Activated CD8-positive, alpha-beta memory T cell treated with anti-CD3 and anti-CD28 coated beads, Interleukin-2, amount 50 U/mL, for 24 hours (primary cell): ENCODE measurements around the gene CNOT2.
A peak's percentile ranks its signal among the peaks of the same experiment; 100 is the strongest.
"Not testable (repeated sequence)": the region's sequence is repeated elsewhere in the genome, so short reads cannot be mapped to it uniquely, and the experiment has no call there.

Experiments used
- DNase-seq: peaks from one replicate; pipeline ENCODE4 v3.0.0-alpha.2; 2020; ENCODE audit errors: extremely low read depth

CNOT2 gene

GRCh38 chr12:70364695-70365397 lies 121.6 kb downstream of the CNOT2 start:
- no peak for DNase-seq

GRCh38 chr12:70365398-70365647 lies 122.1 kb downstream of the CNOT2 start:
- DNase-seq, result no peak

DNA sequence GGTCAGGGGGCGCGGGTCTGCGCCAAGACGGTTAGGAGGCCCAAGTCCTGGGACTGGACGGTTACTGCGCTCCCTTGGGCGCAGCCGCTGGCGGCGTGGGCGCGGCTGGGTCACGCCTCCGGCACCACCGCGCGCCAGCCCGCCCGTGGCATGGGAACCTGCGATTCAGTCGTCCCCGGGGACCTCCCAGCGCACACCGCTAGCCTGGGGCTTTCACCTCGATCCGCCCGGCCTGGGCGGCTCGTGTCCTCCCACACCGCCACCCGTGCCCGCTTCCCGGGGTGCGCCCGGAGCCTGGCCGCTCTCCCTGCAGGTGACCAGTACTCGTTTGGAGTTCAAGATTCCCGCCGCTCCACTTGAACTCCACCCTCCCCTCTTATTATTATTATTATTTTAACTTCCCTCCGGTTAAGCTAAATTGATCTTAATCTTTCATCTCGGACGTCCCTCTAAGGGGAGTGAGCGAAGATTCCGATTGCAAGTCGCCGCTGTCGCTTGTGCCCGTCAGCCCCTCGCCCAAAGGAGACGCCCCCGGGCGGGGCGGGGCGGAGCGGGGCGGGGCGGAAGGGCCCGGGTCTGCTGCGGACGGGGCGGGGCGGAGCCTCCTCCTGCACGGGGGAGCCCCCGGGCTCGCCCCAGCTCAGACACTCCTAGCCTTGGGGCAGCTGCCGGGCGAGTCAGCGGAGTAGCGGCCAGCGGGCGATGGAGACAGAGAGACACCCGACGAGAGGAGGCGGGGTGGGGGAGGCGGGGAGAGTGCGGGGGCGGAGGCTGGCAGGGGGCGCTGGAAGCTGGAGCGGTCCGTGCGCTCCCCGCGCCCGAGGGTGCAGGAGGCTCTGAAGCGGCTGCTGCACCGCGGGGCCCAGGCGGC lies 122.7 kb downstream of the CNOT2 start, which contains the start of gene KCNMB4:
Gene KCNMB4, plus strand, starts transcription at position 643 of the 871 bp plus-strand sequence. CDS start 445 bp downstream, outside the sequence.
- DNase-seq, result peak; percentile 19

GRCh38 chr12:70366581-70367257 lies 123.5 kb downstream of the CNOT2 start:
- no peak for DNase-seq

DNA sequence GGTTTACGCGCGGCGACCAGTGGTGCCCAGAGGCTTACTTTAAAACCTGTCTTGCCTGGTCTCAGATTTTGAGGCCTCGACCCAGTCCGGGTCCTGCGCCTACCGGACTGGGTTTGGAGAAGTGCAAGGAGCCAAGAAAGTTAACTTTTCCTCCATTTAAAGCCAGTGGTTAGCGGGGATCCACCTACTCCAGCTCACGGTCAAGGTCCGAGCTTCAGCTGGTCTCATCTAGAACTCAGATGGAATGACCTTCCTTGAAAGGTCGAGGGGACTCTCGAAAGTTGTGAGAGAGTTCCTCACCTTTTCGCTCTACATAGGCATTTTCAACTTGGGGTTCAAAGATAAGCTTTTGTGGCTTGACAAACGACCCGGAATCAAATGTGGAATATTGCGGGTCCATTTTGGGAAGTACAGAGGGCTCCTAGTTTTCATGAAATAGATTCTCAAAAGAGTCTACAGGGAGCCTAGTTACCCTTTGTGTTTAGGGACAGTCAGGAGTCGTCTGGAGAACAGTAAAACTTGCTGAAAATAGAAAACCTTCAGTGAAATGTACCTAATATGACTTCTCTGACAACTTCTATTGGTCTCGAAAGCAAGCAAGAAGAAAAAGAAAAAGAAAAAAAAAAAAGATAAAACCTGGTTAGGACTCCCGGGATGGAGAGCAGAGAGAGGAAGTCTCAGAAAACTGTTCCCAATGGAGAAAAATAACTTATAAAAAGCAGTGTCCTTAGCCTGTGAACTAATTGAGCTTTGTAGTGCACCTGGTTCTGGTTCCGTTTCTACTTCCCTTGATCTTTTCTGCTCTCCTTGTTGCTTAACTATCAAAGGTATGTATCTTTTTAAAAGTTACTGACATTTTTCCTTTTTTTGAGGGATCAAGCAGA lies 124.3 kb downstream of the CNOT2 start:
- DNase-seq, result no peak

DNA sequence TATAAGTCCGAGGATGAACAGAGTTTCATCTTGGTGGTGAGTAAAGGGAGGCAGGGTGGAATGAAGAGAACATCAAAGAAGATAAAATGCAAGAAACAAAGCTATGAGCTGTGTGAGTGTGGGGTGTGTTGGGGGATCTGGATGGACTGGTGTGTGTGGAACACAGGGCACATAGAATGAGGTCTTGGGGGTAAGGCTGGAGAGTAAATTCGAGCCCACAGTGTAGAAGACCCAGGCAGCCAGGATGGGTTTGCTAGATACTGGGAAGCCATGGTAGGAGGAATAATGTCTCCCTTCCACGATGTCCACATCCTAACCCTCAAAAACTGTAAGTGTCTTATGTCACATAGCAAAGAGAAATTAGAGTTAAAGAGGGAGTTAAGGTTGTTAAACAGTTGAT lies 129.6 kb downstream of the CNOT2 start:
- DNase-seq, result no peak

GRCh38 chr12:70379846-70380245 lies 136.6 kb downstream of the CNOT2 start:
- no peak for DNase-seq

GRCh38 chr12:70383484-70383883 lies 140.3 kb downstream of the CNOT2 start:
- DNase-seq, result no peak

- DNase-seq, result no peak
Observed at GRCh38 chr12:70383886-70384285, 140.7 kb downstream of the CNOT2 start.

- no peak for DNase-seq
Observed at GRCh38 chr12:70386771-70387170, 143.5 kb downstream of the CNOT2 start.

- DNase-seq, result no peak
Observed at GRCh38 chr12:70389678-70390077, 146.4 kb downstream of the CNOT2 start.

DNA sequence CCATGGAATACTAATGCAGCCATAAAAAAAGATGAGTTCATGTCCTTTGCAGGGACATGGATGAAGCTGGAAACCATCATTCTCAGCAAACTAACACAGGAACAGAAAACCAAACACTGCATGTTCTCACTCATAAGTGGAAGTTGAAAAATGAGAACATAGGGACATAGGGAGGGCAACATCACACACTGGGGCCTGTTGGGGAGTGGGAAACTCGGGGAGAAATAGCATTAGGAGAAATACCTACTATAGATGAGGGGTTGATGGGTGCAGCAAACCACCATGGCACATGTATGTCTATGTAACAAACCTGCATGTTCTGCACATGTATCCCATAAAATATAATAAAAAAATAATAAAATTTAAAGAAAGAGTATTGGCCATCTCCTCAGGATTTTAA lies 149.4 kb downstream of the CNOT2 start:
- not testable (repeated sequence) for DNase-seq

- DNase-seq, result no peak
Observed at GRCh38 chr12:70393787-70394499, 150.7 kb downstream of the CNOT2 start.

DNA sequence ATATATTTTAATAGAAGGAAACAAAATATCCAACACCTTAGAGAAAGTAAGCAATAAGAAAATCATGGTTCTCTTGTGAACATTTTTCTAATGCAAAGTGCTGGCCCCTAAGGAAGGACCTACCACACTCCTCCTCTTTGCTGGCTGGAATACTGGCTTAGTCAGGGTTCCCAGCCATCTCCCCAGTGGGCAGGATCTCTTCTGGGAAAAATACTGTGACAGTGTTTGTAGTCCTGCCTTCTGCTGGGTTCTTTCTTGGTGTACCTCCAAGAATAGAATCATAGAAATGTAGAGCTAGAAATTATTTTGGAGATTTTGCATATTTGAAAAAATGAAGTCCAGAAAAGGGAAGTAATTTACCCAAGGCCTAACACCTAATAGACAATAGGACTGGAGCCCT lies 154.8 kb downstream of the CNOT2 start:
- DNase-seq, result no peak

GRCh38 chr12:70398862-70399261 lies 155.6 kb downstream of the CNOT2 start:
- DNase-seq, result no peak

GRCh38 chr12:70399311-70399710 lies 156.1 kb downstream of the CNOT2 start:
- DNase-seq, result no peak

DNA sequence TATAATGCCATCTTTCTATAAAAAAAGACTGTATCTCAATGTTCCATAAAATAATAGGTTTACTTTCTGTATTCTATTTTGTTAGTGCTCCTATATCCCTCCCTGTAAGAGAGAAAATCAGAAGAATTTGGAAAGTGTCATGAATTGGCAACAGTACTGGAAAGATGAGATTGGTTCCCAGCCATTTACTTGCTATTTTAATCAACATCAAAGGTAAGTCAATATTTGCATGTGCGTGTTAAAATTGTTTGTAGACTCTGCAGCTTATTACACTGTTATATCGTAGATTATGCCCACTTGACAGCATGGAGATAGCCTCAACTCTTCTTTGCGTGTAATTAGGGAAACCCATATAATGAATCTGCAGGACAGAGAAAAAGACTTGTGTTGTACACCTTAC lies 156.9 kb downstream of the CNOT2 start:
- no peak for DNase-seq

DNA sequence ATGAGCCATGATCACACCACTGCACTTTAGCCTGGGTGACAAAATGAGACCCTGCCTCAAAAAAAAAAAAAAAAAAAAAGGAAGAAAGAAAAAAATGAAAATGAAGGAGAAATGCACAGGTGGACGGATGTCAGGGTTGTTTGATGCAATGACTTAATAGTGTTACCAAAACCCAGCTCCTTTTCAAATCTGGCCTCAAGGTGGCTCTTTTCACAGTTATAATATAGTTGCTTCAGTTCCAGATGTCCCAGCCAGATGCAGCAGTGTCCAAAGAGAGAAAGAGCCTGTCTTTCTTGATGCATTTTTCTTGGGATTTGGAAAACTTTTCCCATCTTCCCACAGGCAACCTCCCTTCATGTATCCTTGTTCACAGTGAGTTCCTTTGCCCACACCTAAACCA lies 159.4 kb downstream of the CNOT2 start:
- DNase-seq, result no peak

DNA sequence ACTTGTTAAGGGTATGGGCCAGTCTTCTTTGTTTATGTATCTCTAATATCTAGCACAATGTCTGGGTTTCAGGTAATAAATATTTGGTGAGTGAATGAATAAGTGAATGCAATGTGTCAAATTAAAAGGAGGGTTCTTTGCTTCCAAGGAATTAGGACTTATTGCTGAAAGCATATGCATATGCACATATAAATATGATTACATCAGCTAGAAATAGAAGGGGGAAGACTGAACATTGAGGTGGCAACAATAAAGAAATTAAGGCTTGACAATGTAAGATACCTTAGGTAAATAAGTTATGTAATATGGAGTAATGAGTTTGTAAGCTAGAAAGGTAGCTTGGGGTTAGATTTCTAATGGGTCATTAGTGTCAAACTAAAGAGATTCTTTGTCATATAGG lies 160.6 kb downstream of the CNOT2 start:
- DNase-seq, result no peak
